ENCODE results near the gene DLG3.
A peak's percentile ranks its signal among the peaks of the same experiment; 100 is the strongest.

DLG3 gene

GRCh38 chrX:70476166-70476933 lies 31.7 kb downstream of the DLG3 start:
- no peak for DNase-seq

- no peak for DNase-seq
Observed at GRCh38 chrX:70476934-70477733, 32.5 kb downstream of the DLG3 start.

- no peak for DNase-seq
Observed at GRCh38 chrX:70477734-70478075, 33.1 kb downstream of the DLG3 start.

GRCh38 chrX:70478526-70479245 lies 34.1 kb downstream of the DLG3 start:
- no peak for DNase-seq

- DNase-seq: no peak
Observed at GRCh38 chrX:70479247-70479921, 34.7 kb downstream of the DLG3 start.

- no peak for DNase-seq
Observed at GRCh38 chrX:70479922-70480659, 35.5 kb downstream of the DLG3 start.

- DNase-seq: peak in 12 of 56 donors; percentile 0 to 15 (median 2)
Observed at GRCh38 chrX:70480660-70481018, 36.0 kb downstream of the DLG3 start.

GRCh38 chrX:70481471-70482270 lies 37.0 kb downstream of the DLG3 start:
- DNase-seq: no peak

GRCh38 chrX:70482300-70482699 lies 37.7 kb downstream of the DLG3 start:
- no peak for DNase-seq

GRCh38 chrX:70485466-70485865 lies 40.8 kb downstream of the DLG3 start:
- no peak for DNase-seq

- DNase-seq: no peak
Observed at GRCh38 chrX:70488856-70489255, 44.2 kb downstream of the DLG3 start.

GRCh38 chrX:70494441-70494840 lies 49.8 kb downstream of the DLG3 start:
- no peak for DNase-seq

GRCh38 chrX:70496491-70496890 lies 51.9 kb downstream of the DLG3 start:
- no peak for DNase-seq

- DNase-seq: no peak
Observed at GRCh38 chrX:70497026-70497425, 52.4 kb downstream of the DLG3 start.

- no peak for DNase-seq
Observed at GRCh38 chrX:70498129-70498528, 53.5 kb downstream of the DLG3 start.

GRCh38 chrX:70500826-70501225 lies 56.2 kb downstream of the DLG3 start:
- no peak for DNase-seq

GRCh38 chrX:70504772-70505450 lies 60.3 kb downstream of the DLG3 start:
- no peak for DNase-seq

- DNase-seq: no peak
Observed at GRCh38 chrX:70505451-70505841, 60.8 kb downstream of the DLG3 start.

- no peak for DNase-seq
Observed at GRCh38 chrX:70508296-70508911, 63.8 kb downstream of the DLG3 start.
